GM21381 (cell line): ENCODE data around the gene APOB.

Source experiments
- ATAC-seq: cut with Tn5 transposase; IDR thresholded peaks from one replicate; pipeline ENCODE4 v1.9.1; 2021; ENCODE audit warnings: mild to moderate bottlenecking, moderate library complexity; ENCODE audit not compliant: unreplicated experiment

APOB gene

DNA sequence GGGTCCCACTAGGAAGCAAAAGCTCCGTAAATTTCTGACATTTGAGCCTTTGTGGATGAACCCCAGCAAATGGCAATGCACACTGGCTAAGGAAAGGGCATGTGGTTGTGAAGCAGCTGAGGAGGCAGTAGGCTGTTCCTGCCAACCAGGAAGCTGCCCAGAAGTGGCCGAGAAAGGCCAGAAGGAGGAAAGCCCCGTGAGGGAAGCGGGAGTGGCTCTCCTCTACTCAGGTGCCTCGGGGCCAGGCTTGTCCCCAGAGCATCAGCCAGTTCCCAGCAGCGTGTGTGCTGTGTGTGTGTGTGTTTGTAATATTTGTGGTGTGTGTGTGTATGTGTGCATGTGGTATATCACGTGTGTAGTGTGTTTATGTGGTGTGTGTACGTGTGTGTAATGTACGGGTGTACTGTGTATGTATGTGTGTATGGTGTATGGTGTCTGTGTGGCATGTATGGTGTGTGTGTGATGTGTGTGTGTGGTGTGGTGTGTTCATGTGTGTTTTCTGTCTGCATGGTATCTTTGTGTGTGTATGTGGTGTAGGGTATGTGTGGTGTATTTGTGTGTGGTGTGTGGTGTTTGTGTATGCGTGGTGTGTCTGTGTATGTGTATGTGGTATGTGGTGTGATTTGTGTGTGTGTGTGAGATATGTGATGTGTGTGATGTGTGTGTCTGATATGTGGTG, 90.6 kb downstream of the APOB start:
- no peak for ATAC-seq
